Neural cell (in vitro differentiated cells): ENCODE data around the gene GALNT13. TPM values are rescaled to one million over a fixed set of nuclear protein-coding genes. Genes with fewer than 3 reads are reported as not detected.

Experiments
- H2AFZ ChIP-seq: fragments of 200-600, 300-800 bp; sonication (generic), shearing (Covaris generic); 2 replicates; pipeline ENCODE4 v1.6.0; 2014; ENCODE audit warnings: low read depth, mild to moderate bottlenecking, antibody characterized with exemption, low read length, moderate library complexity
- H3F3A ChIP-seq: fragments of 200-600 bp; shearing (Covaris generic); 2 replicates; pipeline ENCODE4 v1.6.1; 2016; ENCODE audit warnings: mild to moderate bottlenecking, moderate library complexity, mixed read lengths, antibody characterized with exemption, low read length; ENCODE audit not compliant: insufficient read depth, poor library complexity, severe bottlenecking
- H3K27ac ChIP-seq: fragments of 200-600, 300-800 bp; sonication (generic), shearing (Covaris generic); 2 replicates; pipeline ENCODE4 v1.5.1; 2014; ENCODE audit warnings: mild to moderate bottlenecking, low read length, moderate library complexity
- H3K27me3 ChIP-seq: fragments of 300-800, 200-600 bp; sonication (generic), shearing (Covaris generic); 2 replicates; pipeline ENCODE4 v1.6.0; 2014; ENCODE audit warnings: mild to moderate bottlenecking, low read depth, low read length, moderate library complexity; ENCODE audit not compliant: insufficient read depth
- H3K36me3 ChIP-seq: fragments of 300-800, 200-600 bp; sonication (generic), shearing (Covaris generic); 2 replicates; pipeline ENCODE4 v1.5.1; 2014; ENCODE audit warnings: mild to moderate bottlenecking, antibody characterized with exemption, low read length, moderate library complexity; ENCODE audit not compliant: insufficient read depth
- H3K4me2 ChIP-seq: fragments of 300-800, 200-600 bp; sonication (generic), shearing (Covaris generic); 2 replicates; pipeline ENCODE4 v1.6.0; 2014; ENCODE audit warnings: mild to moderate bottlenecking, low read length
- H3K4me3 ChIP-seq: fragments of 300-800, 200-600 bp; sonication (generic), shearing (Covaris generic); 2 replicates; pipeline ENCODE4 v1.5.1; 2014; ENCODE audit warnings: mild to moderate bottlenecking, low read length, moderate library complexity
- H3K79me2 ChIP-seq: fragments of 200-600 bp; shearing (Covaris generic); replicated peaks from 2 replicates; pipeline ENCODE4 v1.6.0; 2014; ENCODE audit warnings: mild to moderate bottlenecking, low read length, moderate library complexity; ENCODE audit not compliant: insufficient read depth
- H3K9ac ChIP-seq: fragments of 300-800, 200-600 bp; sonication (generic), shearing (Covaris generic); 2 replicates; pipeline ENCODE4 v1.6.1; 2016; ENCODE audit warnings: mild to moderate bottlenecking, low read length, mixed read lengths
- H3K9me2 ChIP-seq: fragments of 200-600 bp; shearing (Covaris generic); 2 replicates; pipeline ENCODE4 v1.6.1; 2016; ENCODE audit warnings: mild to moderate bottlenecking, low read length, mixed read lengths; ENCODE audit not compliant: insufficient read depth
- H3K9me3 ChIP-seq: fragments of 200-600, 300-800 bp; sonication (generic), shearing (Covaris generic); 2 replicates; pipeline ENCODE4 v1.6.1; 2016; ENCODE audit warnings: mild to moderate bottlenecking, mixed run types, low read length, moderate library complexity, mixed read lengths
- H4K20me1 ChIP-seq: fragments of 200-600 bp; shearing (Covaris generic); 2 replicates; pipeline ENCODE4 v1.6.1; 2016; ENCODE audit warnings: mild to moderate bottlenecking, mixed run types; ENCODE audit not compliant: insufficient read depth
- CTCF ChIP-seq: fragments of 450-650 bp; IDR thresholded peaks from 2 replicates; pipeline ENCODE4 v1.5.1; 2014; ENCODE audit warnings: antibody characterized with exemption, mild to moderate bottlenecking, moderate library complexity; ENCODE audit not compliant: poor library complexity, severe bottlenecking
- EP300 ChIP-seq: fragments of 450-650 bp; conservative IDR thresholded peaks from 2 replicates; pipeline ENCODE4 v1.6.1; 2014; ENCODE audit warnings: antibody characterized with exemption, mild to moderate bottlenecking, moderate library complexity; ENCODE audit not compliant: poor library complexity, severe bottlenecking
- EZH2 ChIP-seq: fragments of 200-600, 300-800 bp; shearing (Covaris generic), sonication (generic); IDR thresholded peaks from 2 replicates; pipeline ENCODE4 v1.6.1; 2014; ENCODE audit warnings: antibody characterized with exemption, low read length, borderline replicate concordance, mild to moderate bottlenecking; ENCODE audit not compliant: insufficient read depth, poor library complexity, severe bottlenecking
- MXI1 ChIP-seq: fragments of 450-650 bp; conservative IDR thresholded peaks from 2 replicates; pipeline ENCODE4 v1.6.1; 2014; ENCODE audit warnings: antibody characterized with exemption, mild to moderate bottlenecking; ENCODE audit not compliant: poor library complexity, severe bottlenecking
- POLR2AphosphoS5 ChIP-seq: IDR thresholded peaks from 2 replicates; pipeline ENCODE4 v1.6.1; 2012
- RAD21 ChIP-seq: fragments of 450-650 bp; conservative IDR thresholded peaks from 2 replicates; pipeline ENCODE4 v1.6.1; 2014; ENCODE audit warnings: antibody characterized with exemption, mild to moderate bottlenecking, moderate library complexity
- REST ChIP-seq: IDR thresholded peaks from 2 replicates; pipeline ENCODE4 v1.6.1; 2012; ENCODE audit warnings: borderline replicate concordance
- SMC3 ChIP-seq: fragments of 450-650 bp; conservative IDR thresholded peaks from 2 replicates; pipeline ENCODE4 v1.6.1; 2014; ENCODE audit warnings: antibody characterized with exemption, mild to moderate bottlenecking, moderate library complexity; ENCODE audit not compliant: poor library complexity
- TAF1 ChIP-seq: IDR thresholded peaks from 2 replicates; pipeline ENCODE4 v1.6.1; 2012; ENCODE audit warnings: low read depth
- polyA plus RNA-seq: library from polyadenylated mRNA; depleted of rRNA; stranded (reverse); fragments of >200 nt; gene quantifications from 2 replicates; pipeline ENCODE4 v1.2.3, GENCODE V29; 2014

GALNT13 gene
- polyA plus RNA-seq, 1 donor from 2014 or later = 12.4 TPM

- Histone ChIP-seq H3K27ac (no peak overlapping the region), H4K20me1 (no peaks in the 10 kb centered on the region), H3K4me2 (no peak overlapping the region), H3F3A (no peaks in the 10 kb centered on the region), H3K36me3 (no peaks in the 10 kb centered on the region), H3K9ac (no peak overlapping the region), H2AFZ (no peak overlapping the region), H3K4me3 (no peak overlapping the region), H3K9me3 (no peaks in the 10 kb centered on the region), H3K79me2 (no peaks in the 10 kb centered on the region), H3K27me3 (no peaks in the 10 kb centered on the region), H3K9me2 (no peaks in the 10 kb centered on the region)
- no peak for TF ChIP-seq TAF1
- no peak for TF ChIP-seq POLR2AphosphoS5
These were observed 361.5 kb downstream of the GALNT13 start for GRCh38 chr2:154233231-154233630.

- H3K27me3 ChIP-seq = no peaks in the 10 kb centered on the region
- H3K9ac ChIP-seq = no peak overlapping the region
- H3K36me3 ChIP-seq = no peaks in the 10 kb centered on the region
- H2AFZ ChIP-seq = no peak overlapping the region
- H3K27ac ChIP-seq = no peak overlapping the region
- H3K9me3 ChIP-seq = no peaks in the 10 kb centered on the region
- no peaks in the 10 kb centered on the region for H3K9me2 ChIP-seq
- no peaks in the 10 kb centered on the region for H3F3A ChIP-seq
- no peak overlapping the region for H3K4me3 ChIP-seq
- H3K79me2 ChIP-seq = no peaks in the 10 kb centered on the region
- no peak overlapping the region for H3K4me2 ChIP-seq
- no peak for TF ChIP-seq MXI1
- no peak for TF ChIP-seq TAF1
- TF ChIP-seq SMC3 = no peak
- TF ChIP-seq REST = no peak
- TF ChIP-seq RAD21 = no peak
- no peak for TF ChIP-seq EP300
- TF ChIP-seq POLR2AphosphoS5 = no peak
- TF ChIP-seq CTCF = no peak
- TF ChIP-seq EZH2 = no peak
- H4K20me1 ChIP-seq = no peaks in the 10 kb centered on the region
These were observed 366.5 kb downstream of the GALNT13 start for GRCh38 chr2:154238252-154238651.

GRCh38 chr2:154240316-154240715 lies 368.6 kb downstream of the GALNT13 start:
- Histone ChIP-seq H3K79me2 (no peaks in the 10 kb centered on the region), H3K9ac (no peak overlapping the region), H3K4me3 (no peak overlapping the region), H3K36me3 (no peaks in the 10 kb centered on the region), H3K4me2 (no peak overlapping the region), H3K9me2 (no peaks in the 10 kb centered on the region), H3F3A (no peaks in the 10 kb centered on the region), H4K20me1 (no peaks in the 10 kb centered on the region), H2AFZ (no peak overlapping the region), H3K9me3 (no peaks in the 10 kb centered on the region), H3K27me3 (no peaks in the 10 kb centered on the region), H3K27ac (no peak overlapping the region)
- TF ChIP-seq RAD21 = no peak
- TF ChIP-seq POLR2AphosphoS5 = no peak
- no peak for TF ChIP-seq EP300
- no peak for TF ChIP-seq REST
- TF ChIP-seq EZH2 = no peak
- no peak for TF ChIP-seq SMC3
- TF ChIP-seq CTCF = no peak
- TF ChIP-seq MXI1 = no peak
- no peak for TF ChIP-seq TAF1
